GM21526 (cell line): Measurements from ENCODE around the gene SH2B2.
"Not testable (repeated sequence)": the region's sequence is repeated elsewhere in the genome, so short reads cannot be mapped to it uniquely, and the experiment has no call there.

ENCODE experiments used
- ATAC-seq: cut with Tn5 transposase; IDR thresholded peaks from one replicate; pipeline ENCODE4 v1.9.1; 2021; ENCODE audit warnings: moderate library complexity; ENCODE audit not compliant: unreplicated experiment, low FRiP score

The SH2B2 gene

GRCh38 chr7:102303669-102304422 lies 17.2 kb downstream of the SH2B2 start:
- no peak for ATAC-seq

GRCh38 chr7:102304668-102305067 lies 18.0 kb downstream of the SH2B2 start:
- no peak for ATAC-seq

GRCh38 chr7:102305414-102306268 lies 19.0 kb downstream of the SH2B2 start:
- peak; percentile 42 for ATAC-seq

GRCh38 chr7:102306916-102307677 lies 20.4 kb downstream of the SH2B2 start:
- ATAC-seq: peak; percentile 57

- no peak for ATAC-seq
These were observed 23.7 kb downstream of the SH2B2 start for GRCh38 chr7:102310414-102310815.

- no peak for ATAC-seq
These were observed 25.6 kb downstream of the SH2B2 start for GRCh38 chr7:102312317-102312716.

- ATAC-seq: no peak
These were observed 27.5 kb downstream of the SH2B2 start for GRCh38 chr7:102313997-102314780.

- no peak for ATAC-seq
These were observed 30.8 kb downstream of the SH2B2 start for GRCh38 chr7:102317231-102318059.

- no peak for ATAC-seq
These were observed 31.9 kb downstream of the SH2B2 start for GRCh38 chr7:102318482-102318971.

- ATAC-seq: no peak
These were observed 33.0 kb downstream of the SH2B2 start for GRCh38 chr7:102319671-102320070.

- no peak for ATAC-seq
These were observed 33.5 kb downstream of the SH2B2 start for GRCh38 chr7:102320181-102320580.

GRCh38 chr7:102320601-102321350 lies 34.1 kb downstream of the SH2B2 start:
- no peak for ATAC-seq

GRCh38 chr7:102321351-102322201 lies 34.9 kb downstream of the SH2B2 start:
- no peak for ATAC-seq

GRCh38 chr7:102322202-102322715 lies 35.6 kb downstream of the SH2B2 start:
- no peak for ATAC-seq

- ATAC-seq: no peak
These were observed 37.2 kb downstream of the SH2B2 start for GRCh38 chr7:102323914-102324195.

- ATAC-seq: not testable (repeated sequence)
These were observed 38.4 kb downstream of the SH2B2 start for GRCh38 chr7:102325106-102325505.

GRCh38 chr7:102326157-102326889 lies 39.7 kb downstream of the SH2B2 start:
- no peak for ATAC-seq
